Measurements from ENCODE around the gene HNF4A. TPM values are rescaled to one million over a fixed set of nuclear protein-coding genes. Genes with fewer than 3 reads are reported as not detected.

HNF4A gene
- total and polyA plus RNA-seq, 2 of the 13 experiments (the other 11 are each of a cell fraction or from before 2014, with no cell fraction given): 80.9 to 169 TPM

DNA sequence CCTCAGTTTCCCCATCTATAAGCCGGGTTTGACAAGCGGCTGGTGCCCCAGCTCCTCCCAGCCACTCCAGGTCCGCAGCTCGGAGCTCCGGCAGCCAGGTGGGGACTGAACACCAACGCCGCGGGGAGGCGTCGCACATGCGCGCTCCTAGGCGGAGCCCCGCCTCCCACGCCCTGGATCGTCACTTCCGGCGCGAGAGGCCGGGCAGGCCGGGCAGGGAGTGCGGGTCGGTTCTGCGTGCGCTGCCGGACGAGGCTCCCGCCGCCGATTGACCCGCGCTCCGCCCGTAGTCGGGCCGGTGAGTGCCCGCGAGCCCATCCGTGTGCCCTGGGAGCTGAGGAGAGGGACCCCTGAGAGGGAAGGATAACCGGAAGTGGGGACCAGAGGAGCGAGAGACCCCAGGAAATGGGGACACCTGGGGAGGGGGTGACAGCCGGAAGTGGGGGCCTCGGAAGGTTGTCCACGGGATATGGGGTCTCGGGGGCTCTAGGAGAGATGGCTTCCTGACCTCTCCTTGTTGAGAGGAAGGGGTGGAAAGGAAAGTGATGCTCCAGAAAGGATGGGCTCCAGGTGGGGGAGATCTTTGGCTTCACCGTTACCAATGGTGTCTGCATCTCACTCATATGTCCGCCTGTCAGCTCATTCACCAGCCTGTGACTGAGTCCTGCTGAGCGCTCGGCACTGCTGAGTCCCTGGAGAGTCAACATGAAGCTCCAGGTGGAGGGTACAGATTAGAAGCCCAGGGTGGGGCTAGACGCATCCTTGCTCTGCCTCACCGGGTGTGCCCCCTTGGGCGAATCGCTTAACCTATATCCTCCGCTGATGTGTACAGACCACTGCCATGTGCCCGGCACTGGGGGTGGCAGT lies 120.4 kb downstream of the HNF4A start, which contains the start of gene TTPAL (continued):
- TF ChIP-seq ZNF782 (CRISPR knock-in tag; IDR thresholded peaks at IDR 0.05; ENCODE audit: borderline replicate concordance) (peak; percentile 99), RXRA (CRISPR knock-in tag; IDR thresholded peaks at IDR 0.05) (peak; percentile 79), ZNF598 (CRISPR knock-in tag; IDR thresholded peaks at IDR 0.05; ENCODE audit: borderline replicate concordance) (peak; percentile 100), SP1 (IDR thresholded peaks at IDR 0.05) (no peak), SP1 (CRISPR knock-in tag; IDR thresholded peaks at IDR 0.05) (peak; percentile 89), STAT6 (CRISPR knock-in tag; IDR thresholded peaks at IDR 0.05; ENCODE audit: borderline replicate concordance) (peak; percentile 92; the same call in 1 of the 2 replicates), NCOA5 (CRISPR knock-in tag; IDR thresholded peaks at IDR 0.05) (no peak), RBAK (CRISPR knock-in tag; IDR thresholded peaks at IDR 0.05) (no peak; the same call in 1 of the 2 replicates), ZNF737 (CRISPR knock-in tag; IDR thresholded peaks at IDR 0.05; ENCODE audit: borderline replicate concordance) (peak; percentile 91), TRAFD1 (CRISPR knock-in tag; IDR thresholded peaks at IDR 0.05; ENCODE audit: borderline replicate concordance) (peak; percentile 82), SMAD3 (CRISPR knock-in tag; IDR thresholded peaks at IDR 0.05) (peak; percentile 84), ZNF564 (CRISPR knock-in tag; IDR thresholded peaks at IDR 0.05) (peak; percentile 83), FOXP4 (CRISPR knock-in tag; IDR thresholded peaks at IDR 0.05) (peak; percentile 45), NFE2 (CRISPR knock-in tag; IDR thresholded peaks at IDR 0.05) (no peak), ZNF713 (CRISPR knock-in tag; IDR thresholded peaks at IDR 0.05) (peak; percentile 100), ZFAT (CRISPR knock-in tag; conservative IDR thresholded peaks at IDR 0.05) (0 out of 2 replicates have a peak, but pooled peaks have one; percentile 34), TARDBP (CRISPR knock-in tag; IDR thresholded peaks at IDR 0.05) (peak; percentile 100), HNRNPUL1 (IDR thresholded peaks at IDR 0.05; ENCODE audit: low read depth, low read length) (0 out of 2 replicates have a peak, but pooled peaks have one; percentile 22), ZNF275 (CRISPR knock-in tag; IDR thresholded peaks at IDR 0.05; ENCODE audit: borderline replicate concordance) (peak; percentile 99)
- TF ChIP-seq, protein P1, sequence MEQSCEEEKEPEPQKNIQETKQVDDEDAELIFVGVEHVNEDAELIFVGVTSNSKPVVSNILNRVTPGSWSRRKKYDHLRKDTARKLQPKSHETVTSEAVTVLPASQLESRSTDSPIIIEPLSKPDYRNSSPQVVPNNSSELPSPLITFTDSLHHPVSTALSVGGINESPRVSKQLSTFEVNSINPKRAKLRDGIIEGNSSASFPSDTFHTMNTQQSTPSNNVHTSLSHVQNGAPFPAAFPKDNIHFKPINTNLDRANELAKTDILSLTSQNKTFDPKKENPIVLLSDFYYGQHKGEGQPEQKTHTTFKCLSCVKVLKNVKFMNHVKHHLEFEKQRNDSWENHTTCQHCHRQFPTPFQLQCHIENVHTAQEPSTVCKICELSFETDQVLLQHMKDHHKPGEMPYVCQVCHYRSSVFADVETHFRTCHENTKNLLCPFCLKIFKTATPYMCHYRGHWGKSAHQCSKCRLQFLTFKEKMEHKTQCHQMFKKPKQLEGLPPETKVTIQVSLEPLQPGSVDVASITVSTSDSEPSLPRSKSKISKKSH (CRISPR knock-in tag; IDR thresholded peaks at IDR 0.05; ENCODE audit: borderline replicate concordance): peak; percentile 65
